Measurements from ENCODE around the gene AGAP1.

The AGAP1 gene

DNA sequence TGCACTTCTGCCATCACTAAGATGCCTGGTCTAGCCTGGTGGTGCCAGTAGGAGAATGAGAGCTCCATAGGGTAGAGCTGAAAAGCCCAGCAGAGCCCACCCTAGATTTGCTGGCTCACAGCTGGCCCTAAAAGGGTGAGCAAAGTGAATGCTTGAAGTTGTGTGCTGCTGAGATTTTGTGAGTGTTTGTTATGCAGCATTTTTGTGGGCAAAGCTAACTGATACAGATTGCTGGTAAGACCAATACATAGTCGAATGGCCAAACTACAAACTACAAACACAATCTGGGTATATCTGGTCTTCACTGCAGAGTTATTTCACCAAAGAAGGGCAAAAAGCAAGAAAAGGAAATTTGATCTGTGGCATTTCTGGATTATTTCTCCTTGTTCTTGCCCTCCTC, 7.1 kb upstream of the AGAP1 start:
- DNase-seq (ENCODE audit: low read depth in 1 of 2, low spot score in 1 of 2): no peak

DNA sequence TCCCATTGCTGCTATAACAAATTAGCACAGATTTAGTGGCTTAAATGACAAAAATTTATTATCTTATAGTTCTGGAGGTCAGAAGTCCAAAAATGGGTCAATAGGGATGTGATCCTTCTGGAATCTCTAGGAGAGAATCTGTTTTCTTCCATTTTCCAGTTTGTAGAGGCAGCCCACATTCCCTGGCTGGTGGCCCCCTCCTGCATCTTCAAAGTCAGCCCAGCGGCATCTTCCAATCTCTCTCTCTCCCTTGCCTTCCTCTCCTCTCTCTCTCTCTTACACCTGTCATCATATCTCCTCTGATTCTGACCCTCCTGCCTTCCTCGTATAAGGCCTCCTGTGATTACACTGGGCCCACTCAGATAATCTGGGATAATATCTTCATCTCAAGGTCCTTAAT, 3.9 kb upstream of the AGAP1 start:
- no peak for DNase-seq (ENCODE audit: low read depth in 1 of 2, low spot score in 1 of 2)

DNA sequence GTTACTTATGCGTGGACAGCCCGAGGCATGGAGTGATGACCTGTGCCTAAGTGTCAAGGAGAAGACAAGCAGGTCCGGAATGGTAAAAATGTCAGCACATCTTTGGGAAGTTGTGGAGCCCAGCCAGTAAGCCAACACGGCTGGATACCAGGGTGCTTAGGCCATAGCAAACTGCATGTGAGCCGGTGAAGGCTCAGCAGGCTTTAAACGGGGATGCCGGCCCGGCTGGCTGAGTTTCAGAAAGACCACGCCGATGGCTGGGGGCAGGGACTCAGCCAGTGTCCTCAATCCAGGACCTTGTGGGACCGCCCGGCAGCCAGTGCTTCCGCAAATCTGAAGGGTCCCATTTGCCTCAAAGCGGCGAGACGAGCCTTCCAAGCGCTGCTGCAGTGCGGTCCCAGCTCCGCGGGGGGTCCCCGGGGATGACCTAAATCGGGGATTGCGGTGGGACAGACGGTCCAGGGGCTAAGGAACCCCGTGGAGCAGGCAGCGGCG, 946 bp upstream of the AGAP1 start:
- no peak for DNase-seq (ENCODE audit: low read depth in 1 of 2, low spot score in 1 of 2)

DNA sequence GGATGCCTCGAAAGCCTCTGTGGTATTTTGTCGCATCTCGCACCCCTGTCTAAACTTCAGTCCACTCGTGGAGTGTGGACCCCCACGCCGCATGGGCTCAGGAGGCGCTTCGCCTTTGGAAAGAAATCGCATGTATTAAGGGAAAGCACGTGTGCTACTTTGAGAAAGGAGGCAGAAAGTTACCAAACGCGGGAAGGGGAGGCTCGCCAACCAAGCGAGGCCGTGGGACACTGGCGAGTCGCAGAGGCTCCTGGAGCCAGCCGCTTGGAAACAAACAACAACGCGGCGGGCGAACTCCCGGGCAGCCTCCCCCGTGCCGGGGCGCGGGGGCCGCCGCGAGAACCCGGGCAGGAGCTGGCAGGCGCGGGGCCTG, 455 bp upstream of the AGAP1 start:
- DNase-seq (ENCODE audit: low read depth in 1 of 2, low spot score in 1 of 2): no peak

DNA sequence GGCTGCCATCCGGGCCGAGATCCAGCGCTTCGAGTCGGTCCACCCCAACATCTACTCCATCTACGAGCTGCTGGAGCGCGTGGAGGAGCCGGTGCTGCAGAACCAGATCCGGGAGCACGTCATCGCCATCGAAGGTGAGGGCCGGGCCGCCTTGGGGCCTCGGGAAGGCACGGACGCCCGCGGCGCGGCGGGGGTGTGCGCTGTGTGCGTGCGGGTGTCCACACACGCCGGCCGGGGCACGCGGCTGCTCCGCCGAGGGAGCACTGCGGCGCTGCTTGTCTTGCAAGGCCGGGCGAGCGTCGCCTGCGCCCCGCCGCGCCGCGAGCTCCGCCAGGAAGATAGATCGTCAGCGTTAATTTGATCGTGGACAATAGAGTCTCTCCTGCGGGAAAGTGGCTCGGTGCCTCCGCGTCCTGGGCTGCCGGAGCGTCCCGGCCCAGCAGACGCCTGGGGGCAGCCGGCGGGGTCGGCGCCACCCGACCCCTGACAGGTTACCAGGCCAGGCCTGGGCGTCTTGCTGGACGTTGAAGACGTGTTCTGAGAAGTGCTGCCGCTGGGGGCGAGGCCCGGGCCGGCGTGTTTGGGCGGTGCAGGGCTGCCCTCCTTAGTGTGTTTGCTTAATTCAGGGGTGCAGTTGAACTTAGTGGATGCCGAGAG, 1.0 kb downstream of the AGAP1 start:
- DNase-seq (ENCODE audit: low read depth in 1 of 2, low spot score in 1 of 2): no peak

DNA sequence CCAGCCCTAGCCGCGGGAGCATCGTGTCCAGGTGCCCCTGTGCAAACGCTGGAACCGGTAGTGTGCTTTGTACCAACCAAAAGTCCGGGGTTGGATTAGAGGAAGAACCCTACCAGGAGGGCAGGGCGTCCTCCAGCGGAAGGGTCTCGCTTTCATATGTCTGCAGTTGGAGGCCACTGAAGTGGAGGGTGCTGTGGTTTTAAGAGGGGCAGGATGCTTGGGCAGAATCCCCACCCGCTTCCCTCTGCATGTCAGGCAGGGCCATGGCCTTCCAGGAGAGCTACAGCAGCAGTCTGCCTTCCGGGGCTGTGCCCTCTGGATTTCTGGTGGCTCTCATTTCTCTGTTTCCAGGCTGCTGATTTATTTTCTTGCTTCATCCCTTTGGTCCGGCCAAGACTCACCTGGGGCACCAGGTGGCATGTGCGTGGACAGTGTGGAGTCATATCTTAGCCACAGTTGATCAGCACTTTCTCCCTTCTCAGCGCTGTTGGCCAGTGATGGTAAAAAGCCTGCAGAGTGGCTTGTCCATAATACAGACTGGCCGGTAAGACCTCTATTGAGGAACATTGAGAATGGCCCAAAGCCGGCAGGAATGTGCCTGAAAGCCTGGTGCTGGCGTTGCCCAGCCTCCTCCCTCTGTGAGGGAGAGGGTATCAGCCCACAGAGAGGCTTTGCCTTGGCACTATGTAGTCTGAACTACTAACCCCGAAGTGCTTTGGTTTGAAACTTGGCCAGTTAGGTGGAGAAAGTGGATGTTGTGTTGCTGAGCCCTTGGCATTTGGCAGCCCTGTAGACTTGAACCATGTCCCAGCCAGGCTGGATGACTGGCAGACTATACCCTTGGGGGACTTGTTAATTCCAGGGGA, 1.8 kb downstream of the AGAP1 start:
- no peak for DNase-seq (ENCODE audit: low read depth in 1 of 2, low spot score in 1 of 2)

DNA sequence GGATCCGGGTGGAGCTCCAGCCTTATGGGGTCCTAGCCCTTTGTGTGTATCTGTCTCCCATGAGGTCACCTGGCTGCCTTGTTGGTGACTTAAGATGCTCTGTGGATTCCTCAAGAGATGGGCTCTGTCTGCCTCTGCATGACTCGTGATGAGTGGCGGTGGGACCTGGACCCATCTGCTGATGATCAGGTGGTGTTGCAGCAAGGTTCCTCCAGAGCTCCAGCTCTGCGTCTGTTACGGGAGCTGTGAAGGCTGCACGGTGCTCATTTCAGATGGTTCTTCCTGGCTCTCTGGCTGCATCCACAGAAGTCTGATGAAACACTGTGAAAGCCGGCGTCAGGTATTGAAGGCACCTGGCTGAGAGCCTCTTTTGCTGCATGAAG, 2.4 kb downstream of the AGAP1 start:
- no peak for DNase-seq (ENCODE audit: low read depth in 1 of 2, low spot score in 1 of 2)

DNA sequence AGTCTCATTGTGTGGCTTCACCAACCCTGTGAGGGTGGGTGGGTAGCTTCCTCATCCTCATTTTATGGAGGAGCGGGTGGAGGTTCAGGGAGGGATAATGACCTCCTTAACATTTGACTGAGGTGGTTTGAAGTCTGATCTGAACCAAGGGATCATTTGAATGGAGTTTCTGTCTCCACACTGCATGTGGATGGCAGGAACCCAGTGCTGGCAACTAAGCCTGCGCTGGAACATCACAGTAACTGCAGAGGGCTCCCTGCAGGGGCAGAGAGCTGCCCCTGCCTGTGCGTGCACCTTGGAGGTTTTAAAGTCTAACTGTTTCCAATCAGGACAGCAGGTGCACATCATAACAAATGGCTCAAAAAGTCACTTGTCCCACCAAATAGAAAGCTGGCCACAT, 3.3 kb downstream of the AGAP1 start:
- DNase-seq (ENCODE audit: low read depth in 1 of 2, low spot score in 1 of 2): no peak

DNA sequence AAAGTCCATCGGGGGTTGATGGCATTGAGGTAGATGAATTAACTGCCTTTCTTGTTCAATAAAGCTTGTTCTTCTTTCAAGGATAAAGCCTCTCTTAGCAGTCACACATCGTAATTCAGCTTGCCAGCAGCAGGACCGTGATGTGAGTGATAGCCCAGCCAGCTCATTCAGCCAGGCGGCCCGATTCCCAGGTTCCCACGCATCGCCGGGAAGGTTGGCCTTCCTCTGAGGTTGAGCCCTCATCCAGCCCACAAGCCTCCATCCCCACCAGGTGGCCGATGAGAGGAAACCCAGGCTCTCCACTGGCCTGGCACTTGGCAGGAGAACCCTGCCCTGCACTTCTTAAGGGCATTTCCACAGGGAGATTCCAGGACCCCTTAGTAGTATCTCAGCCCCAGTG, 4.7 kb downstream of the AGAP1 start:
- no peak for DNase-seq (ENCODE audit: low read depth in 1 of 2, low spot score in 1 of 2)

DNA sequence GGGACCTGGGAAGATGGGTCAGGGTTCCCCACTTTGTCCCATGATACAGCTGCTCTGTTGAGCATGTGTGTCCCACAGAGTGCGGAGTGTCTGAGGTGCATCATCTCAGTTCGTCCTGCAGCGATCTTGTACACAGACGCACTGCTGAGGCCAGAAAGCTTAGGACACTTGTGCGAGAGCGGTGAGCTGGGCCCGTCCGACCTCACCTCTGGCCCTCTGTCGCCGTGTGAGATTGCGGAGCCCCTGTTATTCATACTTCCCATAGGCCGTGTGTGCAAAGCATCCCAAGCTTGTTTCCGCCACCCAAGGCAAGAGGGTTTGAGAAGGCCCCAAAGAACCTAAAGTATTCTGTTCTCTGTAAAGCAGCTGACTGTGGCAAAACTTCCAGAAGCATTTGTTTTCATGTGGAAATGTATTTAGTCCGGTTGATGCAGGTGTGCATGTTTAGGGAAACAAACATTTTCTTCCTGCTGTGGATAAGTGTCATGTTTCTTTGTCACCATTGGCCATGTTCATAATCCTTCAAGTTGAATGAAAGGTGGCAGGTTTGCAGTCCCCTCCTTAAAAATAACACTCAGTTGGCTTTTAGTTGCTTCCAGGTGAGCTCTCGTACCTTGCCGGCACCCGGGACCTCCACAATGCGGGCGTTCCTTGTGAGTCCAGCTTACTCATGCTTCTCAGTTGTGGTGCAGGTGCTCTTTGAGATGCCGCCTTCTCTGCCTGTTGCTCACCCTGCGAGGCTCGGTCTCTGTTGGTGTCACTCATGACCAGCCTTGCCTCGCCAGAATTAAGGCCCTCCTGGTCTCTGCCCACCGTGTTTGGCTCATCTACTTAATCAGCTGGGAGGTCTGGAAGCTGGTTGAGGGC, 5.3 kb downstream of the AGAP1 start:
- DNase-seq (ENCODE audit: low read depth in 1 of 2, low spot score in 1 of 2): no peak

DNA sequence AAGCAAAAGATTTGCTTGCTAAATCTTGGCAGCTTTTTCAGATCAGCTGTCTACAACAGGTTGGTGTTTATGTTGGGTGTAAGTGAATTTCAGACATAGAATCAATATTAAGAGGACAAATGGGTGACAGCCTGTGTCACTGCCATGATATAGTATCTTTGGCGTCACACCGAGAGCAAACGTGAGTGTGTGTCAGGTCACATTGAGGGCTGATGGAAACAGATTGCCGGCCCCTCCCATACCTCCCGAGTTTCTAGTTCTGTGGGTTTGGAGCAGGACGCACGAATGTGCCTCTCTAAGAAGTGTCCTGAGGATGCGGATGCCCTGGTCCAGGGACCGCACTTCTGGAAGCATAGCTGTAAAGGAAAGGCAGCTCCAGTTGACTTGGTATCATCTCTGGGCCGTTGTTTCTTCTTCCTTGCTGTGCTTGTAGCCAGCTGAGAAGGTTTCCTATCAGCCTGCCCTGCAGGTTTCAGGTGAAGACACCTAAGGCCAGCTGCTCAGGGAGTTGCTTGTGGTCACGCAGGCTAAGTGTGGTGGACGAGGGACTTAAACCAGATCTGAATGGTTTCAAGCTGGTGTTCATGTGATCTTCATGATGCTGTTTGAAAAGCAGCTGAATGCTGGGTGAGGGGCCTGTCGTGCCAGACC, 6.4 kb downstream of the AGAP1 start:
- DNase-seq (ENCODE audit: low read depth in 1 of 2, low spot score in 1 of 2): no peak

DNA sequence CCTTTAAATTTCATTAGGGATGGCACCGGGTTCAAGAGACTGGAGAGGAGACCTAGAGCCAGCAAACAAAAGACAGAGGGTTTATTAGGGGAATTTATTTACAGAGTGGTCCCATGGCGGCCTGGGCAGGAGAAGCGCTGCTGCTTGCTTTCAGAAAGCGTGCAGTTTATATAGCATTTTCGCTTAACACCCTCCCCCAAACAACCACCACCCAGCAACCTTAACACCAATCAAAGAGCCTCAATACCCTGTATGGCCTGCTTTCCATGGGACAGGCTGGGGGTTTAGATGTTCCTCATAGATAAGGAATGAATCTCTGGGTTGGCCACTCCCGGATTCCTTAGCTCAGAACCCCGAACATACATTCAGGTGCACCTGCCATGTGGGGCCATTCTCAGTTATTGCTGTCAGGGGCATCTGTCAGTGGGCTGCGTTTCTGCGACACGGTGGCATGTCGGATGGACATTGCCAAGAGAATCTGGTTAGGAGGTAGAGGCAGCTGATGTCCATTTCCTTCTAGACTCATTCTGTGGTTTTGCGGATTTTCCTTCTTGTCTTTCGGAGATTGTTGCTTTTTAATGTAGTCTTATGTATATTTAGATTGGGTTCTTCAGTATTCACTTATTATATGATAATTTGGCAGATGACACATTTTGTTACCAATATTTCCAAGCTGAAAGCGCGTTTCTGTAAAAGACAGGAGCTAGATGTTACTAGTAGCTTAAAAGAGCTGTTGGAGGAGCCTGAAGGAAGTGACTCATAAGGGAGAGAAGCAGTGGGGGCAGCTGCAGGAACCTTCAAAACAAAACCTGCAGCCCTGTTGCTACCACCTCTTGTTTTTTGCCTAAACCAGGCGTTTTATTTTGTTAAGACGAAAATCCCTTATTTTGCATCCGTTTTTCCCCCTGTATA, 7.2 kb downstream of the AGAP1 start:
- DNase-seq (ENCODE audit: low read depth in 1 of 2, low spot score in 1 of 2): no peak

DNA sequence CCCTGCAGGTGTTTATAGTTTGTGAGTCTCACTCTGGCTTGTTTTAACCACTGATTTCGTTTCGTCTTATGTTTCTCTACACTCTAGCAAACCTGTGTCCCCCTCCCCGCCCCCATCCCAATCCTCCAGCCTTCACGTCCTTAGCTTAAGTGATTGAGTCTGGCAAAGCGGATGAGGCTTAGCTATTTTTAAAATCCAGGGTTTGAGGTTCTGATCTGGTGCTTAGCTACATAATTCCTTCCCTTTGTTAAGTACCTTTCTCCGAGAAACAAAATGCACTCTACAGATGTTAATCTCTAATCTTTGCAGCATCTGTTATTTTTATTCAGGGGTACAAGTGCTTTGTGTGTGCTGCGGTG, 7.8 kb downstream of the AGAP1 start:
- DNase-seq (ENCODE audit: low read depth in 1 of 2, low spot score in 1 of 2): no peak

DNA sequence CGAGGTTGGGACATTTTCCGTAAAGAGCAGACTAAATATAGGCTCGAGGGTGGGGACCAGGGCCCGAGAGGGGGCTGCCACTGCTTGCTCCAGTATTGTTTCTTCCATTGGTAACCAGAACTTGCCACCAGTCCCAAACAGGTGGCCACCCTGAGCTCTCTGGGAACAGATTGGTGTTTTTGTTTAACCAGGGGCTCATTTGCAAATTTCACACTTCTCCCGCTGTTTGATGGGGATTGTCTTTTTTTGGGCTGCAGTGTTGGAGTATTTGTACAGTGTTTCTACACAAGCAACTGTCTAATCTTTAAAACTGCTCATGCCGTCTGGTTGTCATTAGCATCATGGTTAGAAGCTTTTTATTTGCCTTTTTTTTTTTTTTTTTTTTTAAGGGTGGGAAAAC, 8.5 kb downstream of the AGAP1 start:
- no peak for DNase-seq (ENCODE audit: low read depth in 1 of 2, low spot score in 1 of 2)

DNA sequence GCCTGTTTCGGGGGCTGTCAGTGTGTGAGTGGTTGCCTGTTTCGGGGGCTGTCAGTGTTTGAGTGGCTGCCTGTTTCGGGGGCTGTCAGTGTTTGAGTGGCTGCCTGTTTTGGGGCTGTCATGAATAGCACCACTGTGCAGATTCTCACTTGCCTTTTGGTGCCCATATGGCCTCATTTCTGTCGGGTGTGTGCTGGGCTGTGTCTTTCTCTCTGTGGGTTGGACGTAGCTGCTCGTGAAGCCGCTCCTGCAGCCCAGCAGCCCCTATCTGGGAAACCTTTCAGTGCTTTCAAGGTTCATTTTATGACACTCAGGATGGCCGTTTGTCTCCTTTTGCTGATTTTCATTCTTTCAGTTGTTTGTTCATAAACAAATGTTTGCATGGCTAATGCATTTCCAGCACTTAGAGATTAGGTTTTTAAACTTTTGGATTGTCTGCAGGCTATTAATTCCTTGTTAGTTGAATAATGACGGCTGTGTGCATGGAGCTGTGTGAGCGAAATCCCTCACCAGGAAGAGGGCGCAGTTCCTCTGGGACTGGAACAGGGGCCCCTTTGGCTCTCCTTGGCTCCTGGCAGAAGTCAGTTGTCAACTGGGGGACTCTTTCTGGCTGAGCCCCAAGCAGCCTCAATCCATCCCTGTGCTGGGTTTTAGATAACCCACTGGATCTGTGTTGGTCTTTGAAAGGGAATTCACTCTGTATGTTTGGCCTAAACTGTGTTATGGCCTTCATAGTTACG, 10.8 kb downstream of the AGAP1 start:
- no peak for DNase-seq (ENCODE audit: low read depth in 1 of 2, low spot score in 1 of 2)

DNA sequence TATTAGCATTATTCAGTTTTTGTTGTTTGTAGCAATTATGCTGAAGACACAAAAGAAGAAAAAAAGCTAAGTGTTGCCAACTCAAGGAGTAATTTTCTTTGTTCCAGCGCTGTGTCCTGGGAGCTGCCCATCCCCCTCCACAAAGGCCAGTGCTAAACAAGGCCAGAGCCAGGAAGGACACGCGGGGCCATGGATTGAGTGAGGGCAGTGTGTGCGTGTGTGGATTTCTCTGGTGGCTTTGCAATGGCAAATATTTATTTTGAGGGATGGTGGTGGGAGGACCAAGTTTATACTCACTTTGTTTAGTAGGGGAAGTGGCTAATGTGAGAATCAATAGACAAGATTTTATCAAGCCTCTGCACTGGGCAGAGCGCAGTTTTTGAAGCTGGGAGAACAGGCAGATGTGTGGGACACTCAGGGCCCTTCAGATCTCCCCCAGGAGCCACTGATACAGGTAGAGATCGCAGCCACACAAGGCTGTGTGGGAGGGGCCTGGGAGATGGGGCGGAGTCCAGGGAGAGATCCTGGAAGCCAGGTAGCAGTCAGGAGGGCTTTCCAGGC, 11.4 kb downstream of the AGAP1 start:
- no peak for DNase-seq (ENCODE audit: low read depth in 1 of 2, low spot score in 1 of 2)

DNA sequence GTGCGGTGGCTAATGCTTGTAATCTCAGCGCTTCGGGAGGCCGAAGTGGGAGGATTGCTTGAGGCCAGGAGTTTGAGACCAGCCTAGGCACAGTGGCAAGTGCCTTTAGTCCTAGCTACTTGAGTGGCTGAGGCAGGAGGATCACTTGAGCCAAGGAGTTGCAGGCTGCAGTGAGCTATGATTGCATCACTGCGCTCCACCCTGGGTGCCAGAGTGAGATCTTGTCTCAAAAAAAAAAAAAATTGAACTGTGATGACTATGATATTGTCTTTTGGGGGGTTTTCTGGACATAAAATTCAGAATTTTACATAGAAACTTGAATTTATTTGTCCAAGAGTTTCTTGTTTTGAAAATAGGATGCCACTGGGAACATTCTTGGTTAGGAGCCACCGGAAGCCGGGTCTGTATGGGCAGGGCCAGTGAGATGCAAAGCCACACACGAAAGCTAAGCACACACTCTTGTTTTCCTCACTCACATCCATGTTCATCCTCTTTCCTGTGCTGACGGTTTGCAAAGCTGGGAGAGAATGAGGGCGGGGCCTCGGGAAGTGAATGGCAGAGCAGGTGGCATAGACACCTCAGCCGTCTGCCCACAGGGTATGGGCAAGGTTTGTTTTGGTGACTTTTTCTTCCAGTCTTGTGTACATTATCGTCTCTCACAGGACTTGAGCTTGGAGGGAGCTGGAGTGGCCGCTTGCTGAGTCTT, 12.6 kb downstream of the AGAP1 start:
- no peak for DNase-seq (ENCODE audit: low read depth in 1 of 2, low spot score in 1 of 2)

DNA sequence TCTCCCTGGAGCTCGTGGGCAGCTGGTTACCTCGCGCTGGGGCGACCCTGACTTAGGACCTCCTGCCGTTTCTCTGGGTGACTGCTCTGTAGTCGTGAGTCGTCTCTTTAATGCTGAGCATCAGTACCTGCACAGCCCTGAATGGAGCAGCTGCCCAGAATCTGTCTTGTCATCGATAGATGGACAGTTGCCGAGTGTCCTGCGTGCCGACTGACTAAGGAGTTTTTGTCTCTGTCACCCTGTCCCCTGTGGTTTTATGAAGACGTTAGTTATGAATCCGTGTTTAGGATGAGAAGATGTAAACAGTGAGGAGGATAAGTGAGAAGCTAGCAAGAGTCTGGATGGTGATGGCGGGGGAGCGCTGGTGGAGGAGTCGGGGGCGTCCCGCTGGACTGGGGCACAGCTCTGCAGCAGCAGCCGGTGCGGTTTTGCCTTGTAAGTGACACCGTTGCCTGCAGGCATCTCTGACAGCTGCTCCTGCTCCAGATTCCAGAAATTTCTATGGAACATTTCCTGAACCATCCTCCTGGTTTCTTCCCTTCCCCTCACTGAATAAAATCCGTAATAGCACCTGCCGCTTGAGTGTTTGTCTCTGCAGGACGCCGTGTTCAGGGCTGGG, 13.3 kb downstream of the AGAP1 start:
- no peak for DNase-seq (ENCODE audit: low read depth in 1 of 2, low spot score in 1 of 2)
